GM06990 (cell line): Measurements from ENCODE around the gene UGT8.
"Not testable (repeated sequence)": the region's sequence is repeated elsewhere in the genome, so short reads cannot be mapped to it uniquely, and the experiment has no call there.

ENCODE experiments used
- DNase-seq: peaks from one replicate; pipeline ENCODE4 v3.0.0-alpha.2; 2011; ENCODE audit not compliant: insufficient read length; ENCODE audit errors: extremely low read depth
- H3K27me3 ChIP-seq: replicated peaks from 2 replicates; pipeline ENCODE4 v1.6.0; 2011; ENCODE audit warnings: low read length; ENCODE audit not compliant: control insufficient read depth, insufficient read depth
- H3K36me3 ChIP-seq: 2 replicates; pipeline ENCODE4 v1.5.1; 2011; ENCODE audit warnings: low read length; ENCODE audit not compliant: control insufficient read depth, insufficient read depth
- H3K4me3 ChIP-seq: replicated peaks from 2 replicates; pipeline ENCODE4 v1.5.1; 2011; ENCODE audit warnings: low read depth, mild to moderate bottlenecking, control low read depth, low read length
- TF ChIP-seq, protein P1 (sequence below): IDR thresholded peaks from 2 replicates; pipeline ENCODE4 v1.5.1; 2011; ENCODE audit warnings: low read length, control low read depth, mild to moderate bottlenecking, inconsistent platforms; ENCODE audit not compliant: insufficient read depth, poor library complexity, severe bottlenecking

Gene UGT8

DNA sequence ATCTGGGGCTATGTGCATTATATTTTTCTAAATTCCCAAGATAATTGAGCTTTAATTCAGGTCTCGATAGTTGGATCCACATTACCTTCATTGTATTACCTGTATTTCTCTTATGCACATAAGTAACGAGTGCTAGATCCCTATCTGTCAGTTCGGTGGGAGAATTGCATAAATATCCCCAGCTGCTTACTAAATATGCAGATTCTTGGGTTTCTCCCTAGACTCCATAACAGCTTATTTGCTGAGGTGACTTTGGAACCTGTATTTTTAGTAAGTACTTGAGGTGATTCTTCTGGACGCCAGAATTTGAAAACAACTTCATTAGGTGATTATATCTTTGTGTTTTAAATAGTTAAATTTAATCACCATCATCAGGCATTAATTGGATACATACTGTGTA, 15.0 kb downstream of the UGT8 start:
- Histone ChIP-seq H3K36me3 (no peaks in the 10 kb centered on the region), H3K4me3 (no peak overlapping the region), H3K27me3 (no peaks in the 10 kb centered on the region)
- no peak for DNase-seq
- TF ChIP-seq, protein P1, sequence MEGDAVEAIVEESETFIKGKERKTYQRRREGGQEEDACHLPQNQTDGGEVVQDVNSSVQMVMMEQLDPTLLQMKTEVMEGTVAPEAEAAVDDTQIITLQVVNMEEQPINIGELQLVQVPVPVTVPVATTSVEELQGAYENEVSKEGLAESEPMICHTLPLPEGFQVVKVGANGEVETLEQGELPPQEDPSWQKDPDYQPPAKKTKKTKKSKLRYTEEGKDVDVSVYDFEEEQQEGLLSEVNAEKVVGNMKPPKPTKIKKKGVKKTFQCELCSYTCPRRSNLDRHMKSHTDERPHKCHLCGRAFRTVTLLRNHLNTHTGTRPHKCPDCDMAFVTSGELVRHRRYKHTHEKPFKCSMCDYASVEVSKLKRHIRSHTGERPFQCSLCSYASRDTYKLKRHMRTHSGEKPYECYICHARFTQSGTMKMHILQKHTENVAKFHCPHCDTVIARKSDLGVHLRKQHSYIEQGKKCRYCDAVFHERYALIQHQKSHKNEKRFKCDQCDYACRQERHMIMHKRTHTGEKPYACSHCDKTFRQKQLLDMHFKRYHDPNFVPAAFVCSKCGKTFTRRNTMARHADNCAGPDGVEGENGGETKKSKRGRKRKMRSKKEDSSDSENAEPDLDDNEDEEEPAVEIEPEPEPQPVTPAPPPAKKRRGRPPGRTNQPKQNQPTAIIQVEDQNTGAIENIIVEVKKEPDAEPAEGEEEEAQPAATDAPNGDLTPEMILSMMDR, result no peak

DNA sequence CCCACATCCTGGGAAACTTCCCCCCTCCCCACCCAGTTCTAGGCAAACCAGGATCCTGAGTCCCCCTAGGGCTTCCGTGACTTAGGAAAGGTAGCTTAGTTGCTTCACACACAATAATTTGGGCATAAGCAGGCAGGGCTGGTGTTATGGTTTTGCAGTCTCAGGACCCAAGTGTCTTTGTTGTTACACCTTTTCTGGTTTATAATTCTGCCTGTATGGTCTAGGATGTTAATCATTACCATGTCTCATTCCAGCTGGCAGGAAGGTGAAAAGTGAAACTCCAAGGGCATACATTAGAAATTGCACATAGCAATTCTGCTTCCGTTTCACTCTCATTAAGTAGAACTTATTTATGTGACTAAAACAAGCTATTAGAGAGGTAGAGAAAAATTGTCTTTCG, 16.8 kb downstream of the UGT8 start:
- no peak for DNase-seq
- no peak overlapping the region for H3K4me3 ChIP-seq
- no peaks in the 10 kb centered on the region for H3K36me3 ChIP-seq
- no peaks in the 10 kb centered on the region for H3K27me3 ChIP-seq
- TF ChIP-seq, protein P1, result no peak

- H3K27me3 ChIP-seq, H3K4me3 ChIP-seq, H3K36me3 ChIP-seq, DNase-seq: not testable (repeated sequence)
These were observed 17.4 kb downstream of the UGT8 start for GRCh38 chr4:114616036-114616435.

DNA sequence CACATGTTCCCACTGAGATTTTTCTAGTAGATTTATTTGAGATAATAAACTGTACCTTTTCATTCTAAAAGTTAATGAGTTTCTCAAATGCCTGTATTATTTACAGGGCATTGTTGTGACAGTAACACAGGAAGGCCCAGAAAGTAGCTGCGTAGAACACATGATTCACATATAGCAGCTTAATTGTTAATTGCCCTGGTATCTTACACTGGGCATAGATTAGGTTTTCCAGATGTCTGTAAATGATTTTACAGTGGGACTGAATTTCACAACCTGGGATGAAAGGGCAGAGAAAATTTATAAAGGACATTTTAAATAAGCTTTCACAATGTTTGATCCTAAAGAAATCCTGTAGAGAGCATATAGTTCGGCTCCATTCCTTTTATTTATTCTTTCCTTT, 27.6 kb downstream of the UGT8 start:
- Histone ChIP-seq H3K4me3 (no peak overlapping the region), H3K27me3 (no peaks in the 10 kb centered on the region), H3K36me3 (no peaks in the 10 kb centered on the region)
- no peak for DNase-seq
- TF ChIP-seq, protein P1, result no peak

DNA sequence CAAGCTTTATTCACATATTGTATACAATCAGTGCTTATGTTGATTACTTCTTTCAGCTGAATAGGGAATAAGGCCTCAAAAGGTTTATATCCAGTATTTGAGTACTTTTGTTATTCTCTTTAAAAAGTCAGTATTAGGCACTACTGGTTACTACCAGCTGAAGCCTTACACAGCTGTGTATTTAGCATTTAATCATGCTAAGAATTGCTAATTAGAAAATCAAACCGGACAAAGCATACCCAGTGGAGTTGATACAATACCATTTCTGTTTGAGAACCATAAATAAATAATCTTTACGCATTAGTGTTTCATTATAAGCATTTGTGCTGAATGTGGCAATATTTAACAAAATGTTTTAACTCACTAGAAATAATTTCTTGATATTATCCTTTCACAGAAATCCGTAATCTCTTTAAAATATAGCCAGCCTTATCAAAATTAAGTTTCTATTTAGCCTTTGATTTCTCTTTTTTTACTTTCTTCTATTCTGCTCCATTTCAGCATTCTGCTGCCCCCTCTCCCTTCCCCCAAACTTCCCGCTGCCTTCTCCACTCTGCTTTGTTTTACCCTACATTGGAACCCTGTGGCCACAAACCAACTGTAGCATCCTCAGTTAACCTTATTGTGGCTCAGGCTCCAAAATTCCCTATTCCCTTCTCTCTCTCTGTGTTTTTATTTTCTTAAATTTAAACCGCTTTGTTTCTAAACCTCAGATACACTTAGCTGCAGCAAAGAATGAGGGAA, 37.8 kb downstream of the UGT8 start:
- no peak overlapping the region for H3K4me3 ChIP-seq
- H3K36me3 ChIP-seq, result no peaks in the 10 kb centered on the region
- no peaks in the 10 kb centered on the region for H3K27me3 ChIP-seq
- TF ChIP-seq, protein P1, result no peak
- DNase-seq, result no peak

DNA sequence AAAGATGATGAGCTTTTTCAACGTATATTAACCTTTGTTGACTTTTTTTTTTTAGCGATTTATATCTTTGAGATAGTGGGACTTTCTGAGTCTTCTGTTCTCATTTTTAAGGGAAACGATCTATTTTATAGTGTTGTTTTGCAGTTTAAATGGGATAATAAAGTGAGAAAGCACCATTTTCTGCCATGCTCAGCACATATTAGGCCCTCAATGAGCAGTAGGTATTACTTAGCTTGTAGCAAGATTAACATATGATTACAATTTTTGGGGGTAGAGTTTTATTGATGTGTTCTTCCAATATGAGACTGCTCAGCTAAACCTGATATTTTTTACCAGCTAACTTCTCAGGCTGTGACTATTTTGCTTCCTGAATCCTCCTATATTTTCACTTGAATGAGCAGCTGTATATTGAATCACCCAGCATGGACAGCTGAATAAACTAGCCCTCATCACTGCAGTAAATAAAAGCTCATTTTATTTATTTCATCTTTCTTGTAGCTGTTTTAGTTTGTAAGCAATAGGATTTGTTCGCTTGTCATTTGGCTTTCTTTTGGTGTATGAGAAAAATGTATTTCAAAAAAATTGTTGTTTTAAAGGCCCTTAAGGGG, 43.7 kb downstream of the UGT8 start:
- TF ChIP-seq, protein P1, result no peak
- no peak for DNase-seq
- Histone ChIP-seq H3K36me3 (no peaks in the 10 kb centered on the region), H3K27me3 (no peaks in the 10 kb centered on the region), H3K4me3 (no peak overlapping the region)
